Measurements from ENCODE around the gene NEDD4L.

DNA sequence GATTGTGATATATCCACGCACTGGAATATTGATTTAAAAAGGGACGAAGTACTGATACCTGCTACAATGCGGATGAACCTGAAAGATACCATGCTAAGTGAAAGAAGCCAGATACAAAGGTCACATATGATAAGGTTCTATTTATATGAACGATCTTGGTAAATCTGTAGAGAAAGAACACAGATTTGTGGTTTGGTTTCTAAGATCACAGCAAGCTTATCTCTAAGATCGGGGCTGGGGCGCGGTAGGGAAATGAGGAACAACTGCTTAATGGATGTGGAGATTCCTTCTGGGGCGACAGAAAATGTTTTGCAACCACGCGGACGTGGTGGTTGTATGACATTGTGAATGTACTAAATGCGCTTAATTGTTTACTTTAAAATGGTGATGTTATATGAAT lies 60.1 kb downstream of the NEDD4L start:
- TF ChIP-seq ZNF274 (IDR thresholded peaks at IDR 0.05; ENCODE audit: low read depth, low read length) = no peak
- no peak for TF ChIP-seq YY1 (IDR thresholded peaks at IDR 0.05; ENCODE audit: insufficient read depth, insufficient read length)
- TF ChIP-seq SUZ12 (IDR thresholded peaks at IDR 0.05; ENCODE audit: extremely low read depth, insufficient read depth, insufficient read length) = no peak

Measured in NT2/D1 (cell line).